Measurements from ENCODE around the gene C2CD4C.
"Not testable (repeated sequence)": the region's sequence is repeated elsewhere in the genome, so short reads cannot be mapped to it uniquely, and the experiment has no call there.

C2CD4C gene

DNA sequence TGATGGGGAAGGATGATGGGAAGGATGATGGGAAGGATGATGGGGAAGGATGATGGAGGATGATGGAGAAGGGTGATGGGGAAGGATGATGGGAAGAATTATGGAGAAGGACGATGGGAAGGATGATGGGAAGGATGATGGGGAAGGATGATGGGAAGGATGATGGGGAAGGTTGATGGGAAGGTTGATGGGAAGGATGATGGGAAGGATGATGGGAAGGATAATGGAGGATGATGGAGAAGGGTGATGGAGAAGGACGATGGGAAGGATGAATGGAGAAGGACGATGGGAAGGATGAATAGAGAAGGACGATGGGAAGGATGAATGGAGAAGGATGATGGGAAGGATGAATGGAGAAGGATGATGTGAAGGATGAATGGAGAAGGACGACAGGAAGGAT is 13.5 kb downstream of the C2CD4C start:
- H3K36me3 ChIP-seq (ENCODE audit: control insufficient read depth in 4 of 4, insufficient read depth in 4 of 4, low read length in 3 of 4), result no peaks in the 10 kb centered on the region
- H3K27me3 ChIP-seq (replicated peaks in 2 of 5; ENCODE audit: control insufficient read depth in 4 of 5, insufficient read depth in 5 of 5, low read length in 4 of 5), result peaks cover 0 to 16% (median 0%) of the 10 kb centered on the region in 5 experiments
- H3K9me3 ChIP-seq (ENCODE audit: control extremely low read depth in 1 of 5, control insufficient read depth in 4 of 5, insufficient read depth in 2 of 5, low read depth in 1 of 5, low read length in 4 of 5), result peaks cover 0 to 17% (median 5%) of the 10 kb centered on the region in 5 experiments
- CTCF ChIA-PET, result no interaction called here
- 87% methylated on average over 5 of the region's 5 CpGs for WGBS (ENCODE audit: insufficient coverage)
- no peak for DNase-seq
- no peak overlapping the region for H3K27ac ChIP-seq (ENCODE audit: insufficient read depth in 1 of 2, low read depth in 1 of 2, low read length in 2 of 2, poor library complexity in 1 of 2, severe bottlenecking in 2 of 2)
- POLR2A ChIA-PET, result no interaction called here
- no peak overlapping the region for H3K4me3 ChIP-seq (ENCODE audit: control insufficient read depth in 1 of 7, extremely low read depth in 1 of 7, insufficient read depth in 4 of 7, low read depth in 2 of 7, low read length in 6 of 7)
- H3K4me1 ChIP-seq (ENCODE audit: control extremely low read depth in 1 of 4, control insufficient read depth in 4 of 4, insufficient read depth in 4 of 4, low read length in 3 of 4), result no peaks in the 10 kb centered on the region

DNA sequence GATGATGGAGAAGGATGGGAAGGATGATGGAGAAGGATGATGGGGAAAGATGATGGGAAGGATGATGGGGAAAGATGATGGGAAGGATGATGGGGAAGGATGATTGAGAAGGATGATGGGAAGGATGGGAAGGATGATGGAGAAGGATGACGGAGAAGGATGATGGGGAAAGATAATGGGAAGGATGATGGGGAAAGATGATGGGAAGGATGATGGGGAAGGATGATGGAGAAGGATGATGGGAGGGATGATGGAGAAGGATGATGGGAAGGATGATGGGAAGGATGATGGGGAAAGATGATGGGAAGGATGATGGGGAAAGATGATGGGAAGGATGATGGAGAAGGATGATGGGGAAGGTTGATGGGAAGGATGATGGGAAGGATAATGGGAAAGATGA is 14.1 kb downstream of the C2CD4C start:
- H3K36me3 ChIP-seq (ENCODE audit: control insufficient read depth in 4 of 4, insufficient read depth in 4 of 4, low read length in 3 of 4); H3K27ac ChIP-seq (ENCODE audit: insufficient read depth in 1 of 2, low read depth in 1 of 2, low read length in 2 of 2, poor library complexity in 1 of 2, severe bottlenecking in 2 of 2); H3K4me3 ChIP-seq (ENCODE audit: control insufficient read depth in 1 of 7, extremely low read depth in 1 of 7, insufficient read depth in 4 of 7, low read depth in 2 of 7, low read length in 6 of 7); POLR2A ChIA-PET; CTCF ChIA-PET; H3K4me1 ChIP-seq (ENCODE audit: control extremely low read depth in 1 of 4, control insufficient read depth in 4 of 4, insufficient read depth in 4 of 4, low read length in 3 of 4); DNase-seq: not testable (repeated sequence)
- H3K9me3 ChIP-seq (ENCODE audit: control extremely low read depth in 1 of 5, control insufficient read depth in 4 of 5, insufficient read depth in 2 of 5, low read depth in 1 of 5, low read length in 4 of 5), result peaks cover 0 to 17% (median 5%) of the 10 kb centered on the region in 5 experiments
- 96% methylated on average over 1 of the region's 1 CpG for WGBS (ENCODE audit: insufficient coverage)
- peaks cover 0 to 22% (median 3%) of the 10 kb centered on the region in 5 experiments for H3K27me3 ChIP-seq (replicated peaks in 2 of 5; ENCODE audit: control insufficient read depth in 4 of 5, insufficient read depth in 5 of 5, low read length in 4 of 5)

GRCh38 chr19:393560-393959 is 15.4 kb downstream of the C2CD4C start:
- peak in 1 of 3 donors; percentile 59 for DNase-seq
- H3K4me3 ChIP-seq (ENCODE audit: control insufficient read depth in 1 of 7, extremely low read depth in 1 of 7, insufficient read depth in 4 of 7, low read depth in 2 of 7, low read length in 6 of 7); H3K4me1 ChIP-seq (ENCODE audit: control extremely low read depth in 1 of 4, control insufficient read depth in 4 of 4, insufficient read depth in 4 of 4, low read length in 3 of 4); CTCF ChIA-PET; H3K27ac ChIP-seq (ENCODE audit: insufficient read depth in 1 of 2, low read depth in 1 of 2, low read length in 2 of 2, poor library complexity in 1 of 2, severe bottlenecking in 2 of 2); H3K36me3 ChIP-seq (ENCODE audit: control insufficient read depth in 4 of 4, insufficient read depth in 4 of 4, low read length in 3 of 4); POLR2A ChIA-PET: not testable (repeated sequence)
- Histone ChIP-seq H3K9me3 (ENCODE audit: control extremely low read depth in 1 of 5, control insufficient read depth in 4 of 5, insufficient read depth in 2 of 5, low read depth in 1 of 5, low read length in 4 of 5) (peaks cover 0 to 12% (median 5%) of the 10 kb centered on the region in 5 experiments), H3K27me3 (replicated peaks in 2 of 5; ENCODE audit: control insufficient read depth in 4 of 5, insufficient read depth in 5 of 5, low read length in 4 of 5) (peaks cover 0 to 34% (median 8%) of the 10 kb centered on the region in 5 experiments)

DNA sequence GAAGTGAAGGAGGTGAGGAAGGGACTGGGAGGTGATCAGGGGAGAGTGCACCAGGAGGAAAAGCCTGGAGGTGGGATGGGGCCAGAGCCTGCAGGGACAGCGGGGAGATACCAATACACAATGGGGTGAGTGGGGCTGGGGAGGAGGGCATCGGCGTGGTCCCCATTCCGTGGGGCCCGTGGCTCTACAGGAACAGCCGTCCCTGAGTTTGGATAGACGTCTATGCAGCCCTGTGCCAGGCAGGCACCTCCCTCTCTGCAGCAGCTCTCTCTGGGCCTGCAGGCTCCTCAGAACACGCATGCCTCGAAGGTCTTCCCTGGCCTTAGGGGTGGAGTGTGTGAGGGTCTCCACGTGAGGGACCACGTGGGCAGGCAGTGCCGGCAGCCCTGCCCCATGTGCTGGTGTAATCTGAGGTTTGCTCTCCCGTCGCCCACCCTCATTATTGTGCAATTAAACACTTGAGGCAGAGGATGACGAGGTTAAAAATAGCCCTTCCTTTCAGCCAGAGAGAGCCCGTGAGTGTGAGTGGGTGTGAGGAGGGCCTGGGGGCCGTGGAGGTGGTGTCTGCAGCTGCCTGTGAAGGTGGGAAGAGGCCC is 16.5 kb downstream of the C2CD4C start:
- ChIA-PET CTCF (no interaction called here), POLR2A (no interaction called here)
- Histone ChIP-seq H3K27ac (ENCODE audit: insufficient read depth in 1 of 2, low read depth in 1 of 2, low read length in 2 of 2, poor library complexity in 1 of 2, severe bottlenecking in 2 of 2) (no peak overlapping the region), H3K4me1 (ENCODE audit: control extremely low read depth in 1 of 4, control insufficient read depth in 4 of 4, insufficient read depth in 4 of 4, low read length in 3 of 4) (no peaks in the 10 kb centered on the region), H3K36me3 (ENCODE audit: control insufficient read depth in 4 of 4, insufficient read depth in 4 of 4, low read length in 3 of 4) (no peaks in the 10 kb centered on the region), H3K4me3 (ENCODE audit: control insufficient read depth in 1 of 7, extremely low read depth in 1 of 7, insufficient read depth in 4 of 7, low read depth in 2 of 7, low read length in 6 of 7) (no peak overlapping the region), H3K27me3 (replicated peaks in 2 of 5; ENCODE audit: control insufficient read depth in 4 of 5, insufficient read depth in 5 of 5, low read length in 4 of 5) (peaks cover 0 to 39% (median 12%) of the 10 kb centered on the region in 5 experiments), H3K9me3 (ENCODE audit: control extremely low read depth in 1 of 5, control insufficient read depth in 4 of 5, insufficient read depth in 2 of 5, low read depth in 1 of 5, low read length in 4 of 5) (peaks cover 0 to 10% (median 5%) of the 10 kb centered on the region in 5 experiments)
- DNase-seq, result no peak
- WGBS (ENCODE audit: insufficient coverage), result 87% methylated on average over 10 of the region's 17 CpGs

GRCh38 chr19:391726-392374 is 17.1 kb downstream of the C2CD4C start:
- Histone ChIP-seq H3K27me3 (replicated peaks in 2 of 5; ENCODE audit: control insufficient read depth in 4 of 5, insufficient read depth in 5 of 5, low read length in 4 of 5) (peaks cover 0 to 40% (median 13%) of the 10 kb centered on the region in 5 experiments), H3K9me3 (ENCODE audit: control extremely low read depth in 1 of 5, control insufficient read depth in 4 of 5, insufficient read depth in 2 of 5, low read depth in 1 of 5, low read length in 4 of 5) (peaks cover 0 to 10% (median 5%) of the 10 kb centered on the region in 5 experiments), H3K27ac (ENCODE audit: insufficient read depth in 1 of 2, low read depth in 1 of 2, low read length in 2 of 2, poor library complexity in 1 of 2, severe bottlenecking in 2 of 2) (no peak overlapping the region), H3K4me1 (ENCODE audit: control extremely low read depth in 1 of 4, control insufficient read depth in 4 of 4, insufficient read depth in 4 of 4, low read length in 3 of 4) (no peaks in the 10 kb centered on the region), H3K36me3 (ENCODE audit: control insufficient read depth in 4 of 4, insufficient read depth in 4 of 4, low read length in 3 of 4) (no peaks in the 10 kb centered on the region), H3K4me3 (ENCODE audit: control insufficient read depth in 1 of 7, extremely low read depth in 1 of 7, insufficient read depth in 4 of 7, low read depth in 2 of 7, low read length in 6 of 7) (no peak overlapping the region)
- 89% methylated on average over 30 of the region's 30 CpGs for WGBS (ENCODE audit: insufficient coverage)
- CTCF ChIA-PET, result no interaction called here
- DNase-seq, result no peak
- POLR2A ChIA-PET, result no interaction called here

DNA sequence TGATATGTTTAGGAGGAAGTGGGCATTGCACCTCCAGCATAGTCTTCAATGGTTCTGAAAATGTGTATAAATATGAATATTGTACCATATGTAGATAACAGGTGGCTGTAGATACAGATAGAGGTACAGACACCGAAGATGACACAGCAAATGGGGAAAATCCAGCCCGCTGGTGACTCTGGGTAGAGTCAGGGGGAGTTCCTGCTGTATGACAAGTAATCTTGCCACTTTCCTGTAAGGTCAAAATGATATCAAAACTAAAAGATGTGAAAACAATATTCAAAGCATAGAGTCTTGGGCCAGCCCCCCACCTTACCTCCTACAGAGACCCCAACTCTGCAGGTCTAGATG is 17.8 kb downstream of the C2CD4C start:
- Histone ChIP-seq H3K27me3 (replicated peaks in 2 of 5; ENCODE audit: control insufficient read depth in 4 of 5, insufficient read depth in 5 of 5, low read length in 4 of 5) (peaks cover 0 to 43% (median 13%) of the 10 kb centered on the region in 5 experiments), H3K4me1 (ENCODE audit: control extremely low read depth in 1 of 4, control insufficient read depth in 4 of 4, insufficient read depth in 4 of 4, low read length in 3 of 4) (no peaks in the 10 kb centered on the region), H3K4me3 (ENCODE audit: control insufficient read depth in 1 of 7, extremely low read depth in 1 of 7, insufficient read depth in 4 of 7, low read depth in 2 of 7, low read length in 6 of 7) (no peak overlapping the region), H3K36me3 (ENCODE audit: control insufficient read depth in 4 of 4, insufficient read depth in 4 of 4, low read length in 3 of 4) (no peaks in the 10 kb centered on the region), H3K9me3 (ENCODE audit: control extremely low read depth in 1 of 5, control insufficient read depth in 4 of 5, insufficient read depth in 2 of 5, low read depth in 1 of 5, low read length in 4 of 5) (peaks cover 0 to 10% (median 5%) of the 10 kb centered on the region in 5 experiments), H3K27ac (ENCODE audit: insufficient read depth in 1 of 2, low read depth in 1 of 2, low read length in 2 of 2, poor library complexity in 1 of 2, severe bottlenecking in 2 of 2) (no peak overlapping the region)
- ChIA-PET POLR2A (no interaction called here), CTCF (no interaction called here)
- 100% methylated on average over 2 of the region's 2 CpGs for WGBS (ENCODE audit: insufficient coverage)
- DNase-seq, result no peak

DNA sequence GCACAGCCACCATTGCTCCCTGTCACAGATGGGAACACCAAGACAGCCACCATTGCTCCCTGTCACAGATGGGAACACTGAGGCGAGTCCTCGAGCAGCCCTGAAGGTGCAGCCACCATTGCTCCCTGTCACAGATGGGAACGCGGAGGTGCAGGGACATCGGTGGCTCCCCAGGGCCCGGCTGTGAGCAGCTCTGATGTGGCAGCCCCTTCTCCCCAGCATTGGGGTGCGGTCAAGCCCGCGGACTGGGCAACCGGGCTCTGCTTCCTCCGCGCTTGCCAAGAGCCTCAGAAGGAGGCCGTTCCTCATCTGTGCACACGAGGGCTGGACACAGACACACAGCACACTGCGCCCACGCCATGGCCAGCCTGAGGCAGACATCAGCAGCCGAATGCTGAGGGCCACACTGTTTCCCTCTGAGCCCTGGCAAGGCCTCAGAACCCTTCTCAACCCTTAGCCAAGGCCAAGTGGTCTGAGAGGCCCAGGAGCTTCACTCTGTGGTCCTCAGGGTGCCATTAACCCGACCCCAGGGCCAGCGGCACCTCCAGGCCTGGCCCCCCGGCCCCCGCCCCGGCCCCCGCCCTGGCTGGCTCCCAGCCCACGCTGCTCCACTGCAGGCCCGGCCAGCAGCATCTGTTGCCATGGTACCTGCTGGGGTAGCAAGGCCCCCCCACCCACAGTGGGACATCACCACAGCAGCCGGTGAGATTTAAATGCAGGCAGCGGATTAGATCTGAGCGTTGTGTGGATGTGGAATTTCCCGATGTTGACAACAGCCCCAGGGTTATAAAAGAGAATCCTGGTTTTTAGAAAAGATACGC is 18.4 kb downstream of the C2CD4C start:
- CTCF ChIA-PET, result no interaction called here
- Histone ChIP-seq H3K4me1 (ENCODE audit: control extremely low read depth in 1 of 4, control insufficient read depth in 4 of 4, insufficient read depth in 4 of 4, low read length in 3 of 4) (no peaks in the 10 kb centered on the region), H3K4me3 (ENCODE audit: control insufficient read depth in 1 of 7, extremely low read depth in 1 of 7, insufficient read depth in 4 of 7, low read depth in 2 of 7, low read length in 6 of 7) (no peak overlapping the region), H3K9me3 (ENCODE audit: control extremely low read depth in 1 of 5, control insufficient read depth in 4 of 5, insufficient read depth in 2 of 5, low read depth in 1 of 5, low read length in 4 of 5) (peaks cover 0 to 9% (median 3%) of the 10 kb centered on the region in 5 experiments), H3K27ac (ENCODE audit: insufficient read depth in 1 of 2, low read depth in 1 of 2, low read length in 2 of 2, poor library complexity in 1 of 2, severe bottlenecking in 2 of 2) (no peak overlapping the region), H3K27me3 (replicated peaks in 2 of 5; ENCODE audit: control insufficient read depth in 4 of 5, insufficient read depth in 5 of 5, low read length in 4 of 5) (peaks cover 0 to 49% (median 13%) of the 10 kb centered on the region in 5 experiments), H3K36me3 (ENCODE audit: control insufficient read depth in 4 of 4, insufficient read depth in 4 of 4, low read length in 3 of 4) (no peaks in the 10 kb centered on the region)
- DNase-seq, result no peak
- POLR2A ChIA-PET, result no interaction called here
- WGBS (ENCODE audit: insufficient coverage), result 91% methylated on average over 18 of the region's 30 CpGs

Measured in common myeloid progenitor, CD34-positive (primary cell).